ENCODE measurements around the gene PCYT1B. TPM values are rescaled to one million over a fixed set of nuclear protein-coding genes. Genes with fewer than 3 reads are reported as not detected.
"Not testable (repeated sequence)": the region's sequence is repeated elsewhere in the genome, so short reads cannot be mapped to it uniquely, and the experiment has no call there.

Gene PCYT1B
- total RNA-seq, 4 donors from 2014 or later = 0.36 to 1.1 (median 0.55) TPM

- H3K27ac ChIP-seq = no peak overlapping the region
- no peak for DNase-seq (ENCODE audit: low spot score in 2 of 2)
- H3K9me3 ChIP-seq = no peaks in the 10 kb centered on the region
- H3K27me3 ChIP-seq = no peaks in the 10 kb centered on the region
- H3K4me3 ChIP-seq = no peak overlapping the region
- no peak for TF ChIP-seq POLR2A (IDR thresholded peaks at IDR 0.05)
- no peak for TF ChIP-seq CTCF (IDR thresholded peaks at IDR 0.05)
- TF ChIP-seq POLR2AphosphoS5 (IDR thresholded peaks at IDR 0.05) = no peak
- TF ChIP-seq EP300 (IDR thresholded peaks at IDR 0.05) = no peak
- H3K4me1 ChIP-seq = no peaks in the 10 kb centered on the region
- H3K36me3 ChIP-seq = no peaks in the 10 kb centered on the region
Observed at GRCh38 chrX:24658421-24658820, 11.3 kb upstream of the PCYT1B start.

DNA sequence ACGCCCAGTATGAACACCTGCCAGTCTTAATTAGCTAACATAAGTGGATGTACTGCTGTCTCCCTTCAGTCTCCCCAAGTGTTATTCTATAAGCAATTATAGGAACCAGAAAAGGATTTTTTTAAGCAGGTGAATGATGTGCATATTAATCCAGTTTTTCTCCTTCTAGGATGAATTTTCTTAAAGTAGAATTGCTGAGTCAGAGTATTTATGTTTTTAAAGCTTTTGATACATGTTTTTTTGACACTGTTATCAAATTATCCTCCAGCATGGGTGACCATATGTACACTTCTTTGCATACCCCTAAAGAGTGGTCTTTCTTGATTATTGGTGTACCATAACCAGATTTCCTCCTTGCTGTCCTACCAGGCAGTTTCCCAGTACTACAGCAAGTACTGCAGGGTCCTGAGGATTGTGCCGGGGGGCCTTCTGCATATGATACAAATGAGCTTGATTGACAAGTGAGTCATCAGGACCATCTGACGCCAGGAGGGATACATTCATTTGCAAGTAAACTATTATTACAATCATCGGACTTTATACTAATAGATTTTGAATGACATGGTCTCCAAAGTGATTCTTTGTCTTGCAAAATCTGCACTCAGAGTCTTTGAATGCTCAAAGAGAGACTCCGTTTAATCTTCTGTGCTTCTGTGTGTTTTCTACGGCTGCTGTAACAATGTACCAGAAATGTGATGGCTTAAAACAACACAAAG lies 10.7 kb upstream of the PCYT1B start:
- no peaks in the 10 kb centered on the region for H3K27me3 ChIP-seq
- H3K36me3 ChIP-seq = no peaks in the 10 kb centered on the region
- no peaks in the 10 kb centered on the region for H3K4me1 ChIP-seq
- no peak overlapping the region for H3K4me3 ChIP-seq
- H3K27ac ChIP-seq = no peak overlapping the region
- TF ChIP-seq POLR2AphosphoS5 (IDR thresholded peaks at IDR 0.05) = no peak
- no peak for TF ChIP-seq CTCF (IDR thresholded peaks at IDR 0.05)
- TF ChIP-seq EP300 (IDR thresholded peaks at IDR 0.05) = no peak
- TF ChIP-seq POLR2A (IDR thresholded peaks at IDR 0.05) = no peak
- no peaks in the 10 kb centered on the region for H3K9me3 ChIP-seq
- no peak for DNase-seq (ENCODE audit: low spot score in 2 of 2)
- 66% methylated on average over 6 of the region's 6 CpGs for WGBS

- H3K9me3 ChIP-seq; H3K27ac ChIP-seq; H3K4me1 ChIP-seq; H3K4me3 ChIP-seq; DNase-seq (ENCODE audit: low spot score in 2 of 2); H3K36me3 ChIP-seq; H3K27me3 ChIP-seq: not testable (repeated sequence)
- WGBS = 78% methylated on average over 9 of the region's 9 CpGs
Observed at GRCh38 chrX:24655679-24656078, 8.5 kb upstream of the PCYT1B start.

DNA sequence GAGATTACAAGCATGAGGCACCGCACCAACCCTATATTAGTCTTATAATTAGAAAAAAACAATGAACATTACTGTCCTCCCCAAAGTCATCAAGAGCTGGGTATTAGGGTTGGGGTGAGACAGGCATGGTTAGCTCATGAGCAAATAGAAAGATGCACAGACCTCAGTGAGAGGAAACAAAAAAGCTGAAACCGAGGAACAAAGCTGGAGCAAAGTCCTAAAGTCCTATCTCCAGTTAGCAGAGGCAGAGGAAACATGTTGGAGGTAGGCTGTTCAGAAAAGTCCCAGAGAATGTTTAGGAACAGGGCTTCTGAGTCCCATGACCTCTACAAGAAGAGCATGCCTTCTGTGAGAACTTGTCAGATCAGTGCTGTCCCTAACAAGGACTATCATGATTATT lies 4.6 kb upstream of the PCYT1B start:
- no peak overlapping the region for H3K27ac ChIP-seq
- H3K4me1 ChIP-seq = peaks cover 8% of the 10 kb centered on the region
- TF ChIP-seq POLR2A (IDR thresholded peaks at IDR 0.05) (no peak), EP300 (IDR thresholded peaks at IDR 0.05) (no peak), CTCF (IDR thresholded peaks at IDR 0.05) (no peak), POLR2AphosphoS5 (IDR thresholded peaks at IDR 0.05) (no peak)
- no peaks in the 10 kb centered on the region for H3K27me3 ChIP-seq
- no peaks in the 10 kb centered on the region for H3K9me3 ChIP-seq
- no peak overlapping the region for H3K4me3 ChIP-seq
- H3K36me3 ChIP-seq = no peaks in the 10 kb centered on the region
- no peak for DNase-seq (ENCODE audit: low spot score in 2 of 2)
- WGBS = 81% methylated on average over 2 of the region's 2 CpGs

GRCh38 chrX:24648495-24648894 lies 1.3 kb upstream of the PCYT1B start:
- Histone ChIP-seq H3K27me3 (no peaks in the 10 kb centered on the region), H3K27ac (no peak overlapping the region), H3K4me1 (peaks cover 12% of the 10 kb centered on the region), H3K4me3 (no peak overlapping the region), H3K36me3 (no peaks in the 10 kb centered on the region), H3K9me3 (no peaks in the 10 kb centered on the region)
- 73% methylated on average over 6 of the region's 6 CpGs for WGBS
- TF ChIP-seq POLR2AphosphoS5 (IDR thresholded peaks at IDR 0.05) (no peak), POLR2A (IDR thresholded peaks at IDR 0.05) (no peak), CTCF (IDR thresholded peaks at IDR 0.05) (no peak), EP300 (IDR thresholded peaks at IDR 0.05) (no peak)
- no peak for DNase-seq (ENCODE audit: low spot score in 2 of 2)

GRCh38 chrX:24646745-24647182 lies 383 bp downstream of the PCYT1B start:
- Histone ChIP-seq H3K4me1 (peaks cover 12% of the 10 kb centered on the region), H3K9me3 (no peaks in the 10 kb centered on the region), H3K27ac (no peak overlapping the region), H3K4me3 (peak overlapping the region; percentile 29), H3K27me3 (no peaks in the 10 kb centered on the region), H3K36me3 (no peaks in the 10 kb centered on the region)
- 19% methylated on average over 13 of the region's 13 CpGs for WGBS
- no peak for DNase-seq (ENCODE audit: low spot score in 2 of 2)
- TF ChIP-seq POLR2A (IDR thresholded peaks at IDR 0.05) = no peak
- TF ChIP-seq EP300 (IDR thresholded peaks at IDR 0.05) = no peak
- no peak for TF ChIP-seq CTCF (IDR thresholded peaks at IDR 0.05)
- no peak for TF ChIP-seq POLR2AphosphoS5 (IDR thresholded peaks at IDR 0.05)
